Ovary (tissue), 3 donors: ENCODE measurements around the gene ANKRD60.

Source experiments
- CTCF ChIP-seq, 3 donors: fragments of 450-650 bp in 2 of 3; fragments of 200-600 bp in 1 of 3; IDR thresholded peaks; one replicate each; pipeline versions ENCODE4 v1.5.1 to v1.8.0; 2016 to 2022; ENCODE audit warnings: antibody characterized with exemption in 3 of 3, mild to moderate bottlenecking in 1 of 3
- EP300 ChIP-seq: sonication (generic); formaldehyde crosslinking; IDR thresholded peaks from one replicate; pipeline ENCODE4 v1.6.1; 2017; ENCODE audit warnings: antibody characterized with exemption
- donor health status: DM: no; HTN: no; CAD: no.

DNA sequence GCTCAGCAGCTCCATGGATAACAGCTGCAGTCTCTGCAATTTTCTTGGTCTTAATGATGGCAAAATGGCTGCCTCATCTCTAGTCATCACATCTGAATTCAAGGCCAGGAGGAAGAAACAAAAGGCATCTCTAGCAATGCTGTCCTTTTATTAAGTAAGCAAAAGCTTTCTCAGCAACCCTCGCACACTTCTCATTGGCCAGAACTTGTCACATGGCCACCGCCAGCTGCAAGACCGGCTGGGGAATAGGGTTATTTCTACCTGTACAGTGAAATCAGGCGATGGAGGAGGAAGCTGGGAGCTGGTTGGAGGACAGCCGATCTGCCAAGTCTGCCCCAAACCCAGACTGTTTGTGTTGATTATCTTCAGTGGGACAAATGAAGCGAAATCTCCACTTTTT lies 33.4 kb downstream of the ANKRD60 start:
- TF ChIP-seq CTCF (IDR thresholded peaks at IDR 0.05), result no peak
- TF ChIP-seq EP300, result no peak
